ENCODE results near the gene RPS6KA5. TPM values are rescaled to one million over a fixed set of nuclear protein-coding genes. Genes with fewer than 3 reads are reported as not detected.
"Not testable (repeated sequence)": the region's sequence is repeated elsewhere in the genome, so short reads cannot be mapped to it uniquely, and the experiment has no call there.

The RPS6KA5 gene
- total RNA-seq, 1 experiment from 2014 or later = 8.5 TPM

DNA sequence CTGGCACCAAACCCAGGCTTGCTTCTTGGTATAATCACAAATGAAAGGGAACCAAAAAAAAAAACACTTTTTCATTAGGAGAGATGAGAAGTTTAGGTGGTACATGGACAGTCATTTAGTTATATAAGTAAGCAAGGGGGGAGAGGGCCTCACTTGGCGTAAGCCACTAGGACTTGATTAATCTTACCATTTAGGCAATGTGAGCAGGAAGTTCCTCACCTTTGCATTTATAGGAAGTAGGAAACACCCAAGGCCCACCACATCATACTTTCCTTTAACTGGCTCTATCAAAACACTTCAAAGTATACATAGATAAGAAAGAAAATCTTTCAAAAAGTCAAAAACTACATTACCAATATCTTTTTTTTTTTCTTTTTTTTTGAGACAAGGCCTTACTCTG is 6.7 kb upstream of the RPS6KA5 start:
- no peak for DNase-seq (ENCODE audit: low spot score)

DNA sequence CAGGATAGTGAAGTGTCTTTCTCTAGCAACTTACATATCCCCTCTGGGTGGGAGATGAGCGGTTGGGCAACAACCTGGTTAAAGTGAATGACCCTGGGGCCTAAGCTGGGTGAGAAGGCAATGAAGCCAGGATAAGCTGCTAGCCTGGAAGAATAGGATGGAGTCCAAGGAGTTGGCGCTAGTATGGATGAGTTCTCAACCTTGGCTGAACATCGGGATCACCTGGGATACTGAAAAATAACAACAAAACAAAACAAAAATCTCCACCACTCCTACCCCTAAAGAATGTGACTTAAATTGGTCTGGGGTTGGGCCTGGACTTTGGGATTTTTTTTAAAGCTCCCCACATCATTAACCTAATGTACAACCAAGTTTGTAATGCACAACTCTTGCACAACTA is 4.8 kb upstream of the RPS6KA5 start:
- DNase-seq (ENCODE audit: low spot score) = no peak

DNA sequence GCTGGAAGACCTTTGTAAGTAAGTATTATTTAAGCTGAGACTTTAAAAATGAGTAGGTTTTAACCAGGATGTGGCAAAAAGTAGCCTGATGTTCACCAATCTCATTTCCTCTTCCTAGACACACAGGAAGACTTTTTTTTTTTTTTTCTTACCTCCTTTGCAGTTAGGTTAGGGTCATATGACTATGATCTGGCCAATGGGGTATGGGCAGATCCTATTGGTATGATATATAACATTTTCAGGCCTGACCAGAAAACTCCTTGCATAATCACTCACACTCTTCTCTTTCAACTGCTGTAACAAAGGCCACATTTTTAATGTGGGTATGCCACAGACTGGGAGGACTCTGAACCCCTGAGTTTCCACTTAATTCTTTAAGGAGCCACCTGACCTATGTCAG is 2.7 kb upstream of the RPS6KA5 start:
- DNase-seq (ENCODE audit: low spot score) = no peak

DNA sequence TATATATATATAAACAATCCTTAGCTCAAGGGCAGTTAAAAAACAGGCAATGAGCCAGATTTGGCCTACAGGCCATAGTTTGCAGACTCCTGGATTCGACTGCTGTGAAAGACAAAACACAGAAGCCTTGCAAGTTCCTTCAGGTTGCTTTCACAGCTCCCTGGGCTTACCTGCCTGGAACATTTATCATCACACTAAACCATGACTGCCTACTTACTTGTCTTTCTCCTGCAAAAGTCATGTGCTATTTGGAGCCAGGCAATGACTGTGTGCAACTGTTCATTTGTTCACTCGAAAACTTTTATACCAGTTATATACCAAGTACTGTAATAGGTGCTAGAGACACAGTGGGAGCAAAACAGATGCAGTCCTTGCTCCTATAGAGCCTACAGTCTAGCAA is 2.2 kb upstream of the RPS6KA5 start:
- no peak for DNase-seq (ENCODE audit: low spot score)

DNA sequence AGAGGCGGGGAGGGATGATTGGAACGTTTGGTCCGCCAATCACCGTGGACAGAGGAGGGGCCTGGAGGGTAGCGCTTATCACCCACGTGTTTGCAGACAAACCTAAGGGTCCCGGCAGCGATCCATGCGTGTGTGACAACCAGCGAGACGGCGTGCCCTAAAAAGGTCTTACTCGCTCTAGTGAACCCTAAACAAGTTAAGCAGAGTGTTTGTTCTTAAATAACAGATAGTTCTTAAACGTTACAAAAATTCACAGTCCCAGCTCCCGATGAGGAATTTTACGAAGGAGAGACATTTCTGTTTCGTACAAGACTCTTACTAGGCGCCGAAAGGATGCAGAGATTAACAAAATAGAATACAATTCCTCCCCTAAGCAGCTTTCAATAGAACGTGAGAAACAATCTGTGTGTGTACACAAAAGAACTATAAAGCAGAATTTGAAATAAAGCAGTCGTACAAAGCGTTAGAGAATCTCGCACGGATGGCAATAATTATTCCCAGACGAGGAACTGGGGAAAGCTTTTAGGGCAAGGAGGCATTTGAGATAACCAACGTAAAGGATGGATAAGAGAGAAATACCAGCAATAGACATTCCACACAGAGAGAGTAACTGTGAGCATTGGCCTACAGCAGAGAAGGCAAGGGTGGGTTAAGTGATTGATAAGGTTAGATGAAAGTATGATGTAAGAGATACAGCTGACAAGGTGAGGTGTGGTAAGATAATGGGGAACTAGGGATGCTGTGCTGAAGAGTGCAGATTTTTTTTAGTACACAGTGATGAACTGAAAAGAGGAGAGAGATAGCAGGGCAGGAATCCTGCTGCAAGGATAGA is 831 bp upstream of the RPS6KA5 start:
- no peak for DNase-seq (ENCODE audit: low spot score)

DNA sequence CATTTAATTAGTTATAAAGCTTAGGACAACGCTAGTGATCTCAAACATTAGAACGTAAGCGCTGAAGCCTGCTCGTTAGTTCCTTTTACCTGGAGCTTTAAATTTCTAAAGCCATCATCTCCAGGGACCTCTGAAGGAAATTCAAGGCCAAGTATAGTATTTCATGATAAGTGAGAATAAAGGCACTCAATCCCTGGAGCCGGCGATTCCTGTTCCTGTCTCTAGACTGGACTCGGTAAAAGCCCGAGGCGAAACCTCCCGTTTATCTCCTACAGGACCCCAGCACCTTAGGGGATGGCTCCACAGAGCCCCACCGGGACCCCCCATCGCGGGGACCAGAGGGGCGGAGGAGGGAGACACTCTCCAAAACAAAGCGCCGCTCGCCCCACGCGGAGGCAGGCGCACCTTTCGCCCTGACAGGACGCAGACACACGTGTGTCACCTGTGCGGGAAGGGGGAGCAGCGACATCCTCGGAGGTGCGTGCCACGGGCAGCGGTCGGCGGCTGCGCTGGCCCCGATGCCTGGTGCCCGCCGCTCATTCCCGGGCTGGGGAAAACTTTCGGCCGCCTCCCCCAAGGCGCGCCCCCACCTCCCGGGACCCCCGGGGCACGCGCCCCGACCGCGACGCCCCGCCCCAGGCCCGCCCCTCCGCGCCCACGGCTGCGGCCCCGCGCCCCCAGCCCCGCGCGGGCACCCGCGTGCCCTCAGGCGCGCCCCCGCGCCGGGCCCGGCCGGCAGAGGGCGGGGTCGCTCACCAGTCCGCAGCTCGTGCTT is 678 bp downstream of the RPS6KA5 start:
- DNase-seq (ENCODE audit: low spot score) = peak; percentile 42

DNA sequence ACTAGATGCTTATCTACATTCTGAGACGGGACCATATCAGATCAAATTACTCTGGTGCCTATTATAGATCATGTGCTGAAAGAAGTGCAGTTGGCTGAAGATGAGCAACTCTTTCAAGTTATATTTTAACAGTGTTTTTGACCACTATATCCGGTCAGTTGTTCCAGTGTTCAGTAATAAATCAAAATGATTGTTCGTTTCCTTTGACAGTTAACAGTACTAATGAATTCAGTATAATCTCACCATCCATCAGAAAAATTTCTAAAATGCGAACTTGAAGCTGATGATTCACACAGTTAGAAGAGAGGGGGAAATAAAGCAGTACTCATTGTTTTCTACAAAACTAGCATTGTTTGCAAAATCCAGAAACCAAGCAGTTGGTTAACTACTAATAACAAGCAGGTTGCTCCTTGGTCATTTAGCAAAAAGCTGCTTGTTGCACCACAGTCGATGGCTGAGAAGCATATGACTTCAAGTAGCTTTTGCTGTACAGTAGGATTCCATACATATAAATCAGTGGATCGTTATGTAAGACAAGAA is 2.3 kb downstream of the RPS6KA5 start:
- peak; percentile 22 for DNase-seq (ENCODE audit: low spot score)

DNA sequence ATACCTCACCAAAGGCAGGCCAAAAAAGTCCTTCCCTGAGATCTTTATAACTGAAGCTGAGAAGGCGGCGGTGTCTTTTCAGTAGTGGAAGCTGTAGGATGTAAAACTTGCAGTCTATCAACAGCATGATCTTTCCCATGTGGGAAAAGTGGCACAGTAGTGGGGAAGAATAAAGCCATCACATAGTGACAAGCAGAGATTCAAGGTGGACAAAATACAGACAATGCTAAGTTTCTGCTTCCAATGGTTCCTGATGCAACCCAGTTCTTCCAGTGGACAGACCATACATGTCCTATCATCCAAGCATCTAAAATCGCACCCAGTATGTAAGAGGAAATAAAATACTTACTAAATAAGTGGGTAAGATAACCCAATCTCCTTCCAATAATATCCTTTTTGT is 4.1 kb downstream of the RPS6KA5 start:
- no peak for DNase-seq (ENCODE audit: low spot score)

DNA sequence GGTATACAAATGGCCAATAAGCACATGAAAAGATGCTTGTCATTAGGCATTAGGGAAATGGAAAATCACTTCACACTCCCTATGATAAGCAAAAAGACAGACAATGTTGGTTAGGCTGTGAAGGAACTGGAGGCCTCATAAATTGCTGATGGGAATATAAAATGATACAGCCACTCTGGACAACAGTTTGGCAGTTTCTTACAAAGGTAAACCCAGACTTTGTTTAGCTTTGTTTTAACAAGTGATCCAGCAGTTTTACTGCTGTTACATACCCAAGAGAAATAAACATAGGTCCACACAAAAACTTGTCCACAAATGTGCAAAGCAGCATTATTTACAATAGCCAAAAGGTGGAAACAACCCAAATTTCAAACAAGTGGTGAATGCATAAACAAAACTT is 5.4 kb downstream of the RPS6KA5 start:
- no peak for DNase-seq (ENCODE audit: low spot score)

DNA sequence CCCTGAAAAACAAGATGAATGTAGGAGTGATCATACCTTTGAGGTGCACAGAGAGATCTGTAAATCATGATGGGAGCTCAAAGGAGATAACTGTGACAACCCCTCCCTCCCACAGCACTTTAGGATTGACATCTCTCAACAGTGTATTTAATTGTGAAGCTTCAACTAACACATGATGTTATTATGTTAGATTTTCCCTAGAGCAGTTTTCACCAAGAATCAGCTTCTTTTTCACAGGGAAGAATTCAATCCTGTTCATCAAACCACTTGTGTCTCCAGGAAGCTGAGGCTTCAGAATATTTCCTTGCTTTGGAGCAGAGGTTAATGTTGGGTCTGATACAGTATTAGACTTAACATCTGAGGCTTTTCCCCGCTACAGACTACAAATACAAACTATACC is 11.8 kb downstream of the RPS6KA5 start:
- DNase-seq (ENCODE audit: low spot score) = no peak

DNA sequence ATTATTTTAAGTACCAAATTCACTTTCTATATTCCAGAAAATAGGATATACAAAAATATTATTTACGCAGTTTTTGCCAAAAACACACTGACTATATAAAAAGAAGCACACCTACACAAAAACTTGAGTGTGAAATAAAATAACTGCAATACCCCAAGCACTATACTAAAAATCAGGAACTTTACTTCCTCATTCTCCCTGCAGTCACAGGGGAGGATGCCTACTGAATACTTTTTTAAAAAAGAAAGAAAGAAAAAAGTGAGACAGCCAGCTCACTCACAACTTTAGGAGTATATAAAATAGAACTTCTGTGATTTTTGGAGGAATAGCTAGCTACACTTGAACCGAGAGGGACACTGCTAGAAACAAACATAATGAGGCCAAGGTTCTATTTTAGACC is 12.2 kb downstream of the RPS6KA5 start:
- DNase-seq (ENCODE audit: low spot score) = no peak

DNA sequence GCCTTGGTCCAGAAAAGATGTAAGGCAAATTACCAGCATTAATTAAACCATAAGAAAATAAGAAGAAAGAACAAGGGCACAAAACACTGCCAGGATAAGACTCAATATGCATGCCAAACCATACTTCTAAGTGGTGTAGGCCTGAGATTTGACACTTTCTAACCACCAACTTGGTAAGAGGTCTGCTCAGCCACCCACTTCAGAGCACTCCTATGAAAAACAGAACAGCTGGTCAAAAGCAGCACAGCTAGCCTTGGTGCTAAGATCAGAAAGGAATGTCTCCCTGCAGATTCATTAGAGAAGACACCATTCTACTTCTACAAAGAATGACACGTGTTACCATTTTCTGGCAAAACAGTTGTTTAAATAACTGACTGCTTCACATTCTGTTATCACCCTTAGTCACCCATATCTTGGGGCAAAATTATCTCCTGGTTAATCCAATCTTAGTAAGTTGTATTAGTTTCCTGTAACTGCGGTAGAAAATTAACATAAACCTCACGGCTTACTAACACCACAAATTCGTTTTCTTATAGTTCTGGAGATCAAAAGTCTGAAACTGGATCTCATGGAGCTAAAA is 13.2 kb downstream of the RPS6KA5 start:
- DNase-seq (ENCODE audit: low spot score) = no peak

DNA sequence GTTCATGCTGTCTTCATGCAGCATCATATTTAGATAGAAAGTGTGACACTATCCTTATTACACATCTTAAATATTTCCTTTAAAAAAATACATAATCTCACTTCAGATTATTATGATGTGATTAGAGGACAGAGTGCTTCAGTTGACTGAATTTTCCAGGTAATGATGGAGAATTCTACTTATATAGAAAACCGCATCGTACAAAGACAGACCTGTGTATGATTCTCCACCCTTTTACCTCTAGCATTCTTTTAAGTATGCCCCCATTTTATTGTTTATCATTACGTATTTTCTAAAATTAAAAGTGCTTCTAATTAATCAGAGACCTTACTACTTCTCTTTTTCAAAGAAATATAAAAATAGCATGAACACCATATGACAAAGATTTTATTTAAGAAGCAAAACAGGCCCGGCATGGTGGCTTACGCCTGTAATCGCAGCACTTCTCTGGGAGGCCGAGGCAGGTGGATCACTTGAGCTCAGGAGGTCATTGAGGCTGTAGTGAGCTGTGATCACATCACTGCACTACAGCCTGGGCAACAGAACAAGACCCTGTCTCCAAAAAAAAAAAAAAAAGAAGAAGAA is 13.9 kb downstream of the RPS6KA5 start:
- no peak for DNase-seq (ENCODE audit: low spot score)

DNA sequence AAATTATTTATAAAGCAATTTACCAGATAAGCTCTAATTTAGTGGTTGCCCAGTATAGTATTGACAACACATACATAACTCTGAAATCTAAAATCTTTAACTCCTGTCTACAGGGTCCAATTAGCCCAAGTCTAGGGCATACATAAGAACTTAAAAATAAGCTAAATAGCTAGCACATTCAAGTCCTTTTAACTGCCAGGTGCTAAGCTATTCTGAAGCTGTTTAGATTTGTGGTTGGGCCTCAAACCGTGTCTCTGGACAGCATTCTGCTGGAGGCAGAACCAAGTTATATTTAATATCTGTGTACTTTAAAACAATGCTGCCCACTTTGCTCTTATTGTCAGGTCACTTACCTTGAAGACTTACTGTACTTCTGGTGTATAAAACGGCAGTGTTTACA is 19.0 kb downstream of the RPS6KA5 start:
- DNase-seq (ENCODE audit: low spot score) = no peak

DNA sequence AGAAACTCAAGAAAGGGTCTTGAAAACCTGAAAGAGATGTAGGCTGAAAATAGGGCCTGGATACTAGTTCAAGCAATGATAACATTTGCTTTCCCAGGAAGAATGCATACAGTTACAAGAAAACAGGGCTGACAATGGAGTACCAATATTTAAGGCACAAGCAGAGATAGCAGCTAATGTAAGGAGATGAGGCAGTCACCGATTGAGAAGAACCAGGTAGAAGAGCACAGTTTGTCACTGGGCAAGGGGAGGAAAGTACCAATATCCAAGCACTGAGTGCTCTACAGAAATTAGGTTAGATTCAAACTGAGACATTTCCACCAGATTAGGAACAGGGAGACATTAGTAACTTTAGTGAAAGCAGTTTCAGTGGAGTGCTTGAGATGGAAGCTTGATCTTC is 19.9 kb downstream of the RPS6KA5 start:
- no peak for DNase-seq (ENCODE audit: low spot score)

DNA sequence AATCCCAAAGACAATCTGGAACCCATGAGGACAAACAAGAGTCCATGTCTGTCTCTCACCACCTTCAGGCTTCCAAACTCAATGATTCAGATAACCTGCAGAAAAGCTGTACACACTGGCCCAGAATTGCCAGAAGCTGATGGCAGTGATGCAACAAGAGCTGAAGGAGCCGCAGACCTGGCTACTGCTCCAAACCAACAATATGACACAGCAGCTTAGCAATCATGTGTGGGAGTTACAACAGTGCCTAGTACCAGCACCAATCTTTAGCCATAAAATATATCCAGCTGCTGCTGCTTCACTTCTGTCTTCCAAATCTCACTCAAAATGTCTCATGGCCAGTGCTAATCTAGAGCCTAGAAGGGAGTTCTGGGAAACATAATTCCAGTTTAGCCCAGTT is 22.0 kb downstream of the RPS6KA5 start:
- no peak for DNase-seq (ENCODE audit: low spot score)

DNA sequence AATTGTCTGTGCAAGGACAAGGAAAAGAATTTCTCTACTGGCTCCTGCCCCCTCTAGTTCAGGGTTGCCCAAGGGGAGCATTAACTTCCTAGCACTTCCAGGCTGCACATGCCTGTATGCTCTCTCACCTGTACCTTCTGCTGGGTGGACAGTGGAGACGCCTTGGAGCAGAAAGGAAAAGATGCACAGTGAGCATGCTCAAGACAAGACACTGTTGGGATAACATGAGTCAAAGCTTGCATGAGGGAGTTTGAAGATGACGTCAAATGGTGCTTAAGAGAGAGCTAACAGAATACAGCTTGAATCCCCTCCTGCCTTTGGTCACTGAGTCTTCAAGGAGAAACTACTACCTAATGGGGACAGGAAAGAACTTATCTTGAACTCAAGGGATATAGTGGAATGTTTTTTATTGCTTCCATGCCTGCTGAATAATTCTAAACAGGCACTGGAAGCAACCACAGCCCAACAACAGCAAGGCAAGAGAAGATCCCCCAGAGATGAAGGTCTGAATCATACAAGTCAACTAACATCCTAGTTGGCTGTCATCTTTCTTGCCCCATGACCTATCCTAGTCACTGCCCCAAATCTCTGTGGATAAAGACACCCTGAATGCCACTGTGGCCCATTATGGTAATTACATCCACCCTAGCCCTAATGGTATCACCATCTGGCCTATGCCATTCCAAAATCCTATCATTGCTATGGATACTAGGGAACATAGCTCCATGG is 23.5 kb downstream of the RPS6KA5 start:
- no peak for DNase-seq (ENCODE audit: low spot score)

DNA sequence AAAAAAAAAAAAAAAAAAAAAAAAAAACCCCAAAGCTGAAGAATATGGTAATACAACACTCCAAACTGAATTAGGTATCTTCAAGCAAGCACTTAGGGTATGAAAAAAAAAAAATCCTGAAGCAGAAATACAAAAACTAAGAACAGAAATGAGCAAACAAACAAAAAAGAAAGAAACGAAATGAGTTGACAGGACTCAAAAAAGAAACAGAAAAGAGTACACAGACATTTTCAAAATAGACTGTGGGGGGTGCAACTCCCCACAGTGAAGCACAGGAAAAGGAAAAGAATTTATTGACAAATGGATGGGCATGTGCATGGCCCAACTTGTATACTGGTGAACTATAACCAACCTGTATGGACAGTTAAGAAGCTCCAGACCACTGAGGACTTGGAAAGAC is 24.6 kb downstream of the RPS6KA5 start:
- no peak for DNase-seq (ENCODE audit: low spot score)

DNA sequence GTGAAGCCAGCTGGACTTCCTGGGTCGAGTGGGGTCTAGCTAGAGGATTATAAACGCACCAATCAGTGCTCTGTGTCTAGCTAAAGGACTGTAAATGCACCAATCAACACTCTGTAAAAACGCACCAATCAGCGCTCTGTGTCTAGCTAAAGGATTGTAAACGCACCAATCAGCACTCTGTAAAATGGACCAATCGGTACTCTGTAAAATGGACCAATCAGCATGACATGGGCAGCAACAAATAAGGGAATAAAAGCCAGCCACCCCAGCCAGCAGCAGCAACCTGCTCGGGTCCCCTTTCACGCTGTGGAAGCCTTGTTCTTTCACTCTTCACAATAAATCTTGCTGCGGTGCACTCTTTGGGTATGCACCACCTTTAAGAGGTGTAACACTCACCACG is 26.1 kb downstream of the RPS6KA5 start:
- DNase-seq (ENCODE audit: low spot score) = not testable (repeated sequence)

DNA sequence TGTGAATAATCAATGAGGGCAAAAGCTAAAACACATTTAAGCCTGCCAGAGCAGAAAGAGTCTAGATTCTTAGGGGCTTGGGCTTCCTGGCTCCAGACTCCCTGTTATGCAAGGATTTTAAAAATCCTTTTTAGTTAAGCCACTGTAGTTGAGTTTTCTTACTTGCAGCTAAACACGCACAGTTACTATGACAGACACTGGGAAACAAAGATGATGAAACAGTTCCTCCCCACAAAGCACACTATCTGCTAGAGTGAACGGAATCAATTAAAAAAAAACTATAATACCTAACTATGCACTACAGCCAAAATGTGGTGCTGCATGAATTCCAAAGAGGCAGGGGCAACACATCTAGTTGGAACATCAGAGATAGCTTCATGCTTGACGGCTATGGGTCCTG is 28.2 kb downstream of the RPS6KA5 start:
- DNase-seq (ENCODE audit: low spot score) = no peak

DNA sequence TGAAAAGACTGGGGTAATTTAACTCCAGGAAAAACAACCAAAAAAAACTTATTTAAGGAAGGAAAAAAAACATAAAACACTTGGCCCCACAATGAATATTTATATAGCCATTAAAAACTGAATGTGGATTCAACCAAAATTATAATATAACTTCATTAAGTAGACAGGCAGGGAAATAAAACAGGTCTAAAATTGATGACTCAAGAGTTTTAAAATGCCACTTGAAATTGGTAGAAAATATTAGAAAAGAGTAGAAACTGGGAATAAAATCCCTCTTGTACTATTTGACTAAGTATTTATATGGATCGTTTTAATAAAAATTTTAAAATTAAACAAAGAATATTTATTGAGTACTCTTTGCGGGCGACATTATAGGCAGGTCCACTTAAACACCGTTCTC is 28.8 kb downstream of the RPS6KA5 start:
- no peak for DNase-seq (ENCODE audit: low spot score)
